ENCODE results near the gene HSPA12B. TPM values are rescaled to one million over a fixed set of nuclear protein-coding genes. Genes with fewer than 3 reads are reported as not detected.

HSPA12B gene
- total and polyA plus RNA-seq, 2 of the 13 experiments (the other 11 are each of a cell fraction or from before 2014, with no cell fraction given), result 0.01 TPM; not detected in 1

DNA sequence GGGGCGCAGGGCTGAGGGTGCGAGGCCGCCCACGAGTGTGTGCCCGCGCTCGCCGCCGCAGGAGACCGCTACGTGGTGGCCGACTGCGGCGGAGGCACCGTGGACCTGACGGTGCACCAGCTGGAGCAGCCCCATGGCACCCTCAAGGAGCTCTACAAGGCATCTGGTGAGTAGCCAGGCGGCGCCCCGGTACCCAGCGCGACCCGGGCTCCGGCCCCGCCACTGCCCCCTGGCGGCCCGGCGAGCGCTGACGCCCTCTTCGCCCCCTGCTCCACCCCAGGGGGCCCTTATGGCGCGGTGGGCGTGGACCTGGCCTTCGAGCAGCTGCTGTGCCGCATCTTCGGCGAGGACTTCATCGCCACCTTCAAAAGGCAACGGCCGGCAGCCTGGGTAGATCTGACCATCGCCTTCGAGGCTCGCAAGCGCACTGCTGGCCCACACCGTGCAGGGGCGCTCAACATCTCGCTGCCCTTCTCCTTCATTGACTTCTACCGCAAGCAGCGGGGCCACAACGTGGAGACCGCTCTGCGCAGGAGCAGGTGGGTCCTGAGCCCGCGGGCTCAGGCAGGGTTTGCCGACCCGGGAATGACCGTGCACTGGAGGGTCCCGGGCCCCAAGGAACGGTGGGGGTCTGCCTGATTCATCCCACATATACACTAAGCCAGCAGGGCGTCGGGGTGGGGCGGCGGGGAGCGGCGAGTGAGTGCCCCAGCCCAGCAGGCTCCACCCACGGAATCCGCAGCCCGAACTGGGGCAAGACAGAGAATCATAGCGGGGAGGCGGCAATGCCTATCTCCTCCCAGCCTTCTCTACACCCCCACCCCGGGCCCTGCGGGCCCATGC, 17.4 kb downstream of the HSPA12B start (continued):
- TF ChIP-seq, protein P1, sequence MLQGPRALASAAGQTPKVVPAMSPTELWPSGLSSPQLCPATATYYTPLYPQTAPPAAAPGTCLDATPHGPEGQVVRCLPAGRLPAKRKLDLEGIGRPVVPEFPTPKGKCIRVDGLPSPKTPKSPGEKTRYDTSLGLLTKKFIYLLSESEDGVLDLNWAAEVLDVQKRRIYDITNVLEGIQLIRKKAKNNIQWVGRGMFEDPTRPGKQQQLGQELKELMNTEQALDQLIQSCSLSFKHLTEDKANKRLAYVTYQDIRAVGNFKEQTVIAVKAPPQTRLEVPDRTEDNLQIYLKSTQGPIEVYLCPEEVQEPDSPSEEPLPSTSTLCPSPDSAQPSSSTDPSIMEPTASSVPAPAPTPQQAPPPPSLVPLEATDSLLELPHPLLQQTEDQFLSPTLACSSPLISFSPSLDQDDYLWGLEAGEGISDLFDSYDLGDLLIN (CRISPR knock-in tag; IDR thresholded peaks at IDR 0.05; ENCODE audit: borderline replicate concordance), result no peak
- TF ChIP-seq ZNF713 (CRISPR knock-in tag; IDR thresholded peaks at IDR 0.05) (no peak), ZMYM2 (CRISPR knock-in tag; IDR thresholded peaks at IDR 0.05) (no peak), NR1H2 (CRISPR knock-in tag; IDR thresholded peaks at IDR 0.05; ENCODE audit: borderline replicate concordance, low read depth) (0 out of 2 replicates have a peak, but pooled peaks have one; percentile 46), SMYD3 (CRISPR knock-in tag; IDR thresholded peaks at IDR 0.05) (no peak), KDM1A (CRISPR knock-in tag; IDR thresholded peaks at IDR 0.05) (no peak), YEATS4 (CRISPR knock-in tag; IDR thresholded peaks at IDR 0.05; ENCODE audit: borderline replicate concordance) (peak; percentile 61), MEIS2 (CRISPR knock-in tag; IDR thresholded peaks at IDR 0.05) (peak; percentile 79; the same call in 1 of the 2 replicates), ZNF598 (CRISPR knock-in tag; IDR thresholded peaks at IDR 0.05; ENCODE audit: borderline replicate concordance) (no peak), SCMH1 (CRISPR knock-in tag; IDR thresholded peaks at IDR 0.05; ENCODE audit: borderline replicate concordance) (no peak), JUNB (CRISPR knock-in tag; IDR thresholded peaks at IDR 0.05; ENCODE audit: borderline replicate concordance) (no peak), ZNF746 (CRISPR knock-in tag; IDR thresholded peaks at IDR 0.05) (no peak), FOSL1 (CRISPR knock-in tag; IDR thresholded peaks at IDR 0.05; ENCODE audit: borderline replicate concordance) (no peak), IRF2 (CRISPR knock-in tag; IDR thresholded peaks at IDR 0.05) (peak; percentile 38; the same call in 1 of the 2 replicates), DR1 (CRISPR knock-in tag; IDR thresholded peaks at IDR 0.05) (no peak; the same call in 1 of the 2 replicates), ZNF788 (CRISPR knock-in tag; IDR thresholded peaks at IDR 0.05; ENCODE audit: borderline replicate concordance) (peak; percentile 71; the same call in 1 of the 2 replicates), ZNF232 (CRISPR knock-in tag; IDR thresholded peaks at IDR 0.05; ENCODE audit: borderline replicate concordance) (peak; percentile 79; the same call in 1 of the 2 replicates), ZFP37 (CRISPR knock-in tag; IDR thresholded peaks at IDR 0.05; ENCODE audit: borderline replicate concordance) (0 out of 2 replicates have a peak, but pooled peaks have one; percentile 65), ZNF468 (CRISPR knock-in tag; IDR thresholded peaks at IDR 0.05) (peak; percentile 88; the same call in 1 of the 2 replicates), MIER2 (CRISPR knock-in tag; IDR thresholded peaks at IDR 0.05) (no peak), FOXC1 (CRISPR knock-in tag; IDR thresholded peaks at IDR 0.05; ENCODE audit: borderline replicate concordance) (no peak; the same call in 1 of the 2 replicates), ZNF501 (CRISPR knock-in tag; IDR thresholded peaks at IDR 0.05) (peak; percentile 87), TSC22D2 (CRISPR knock-in tag; IDR thresholded peaks at IDR 0.05; ENCODE audit: borderline replicate concordance) (no peak)
- TF ChIP-seq, protein P2, sequence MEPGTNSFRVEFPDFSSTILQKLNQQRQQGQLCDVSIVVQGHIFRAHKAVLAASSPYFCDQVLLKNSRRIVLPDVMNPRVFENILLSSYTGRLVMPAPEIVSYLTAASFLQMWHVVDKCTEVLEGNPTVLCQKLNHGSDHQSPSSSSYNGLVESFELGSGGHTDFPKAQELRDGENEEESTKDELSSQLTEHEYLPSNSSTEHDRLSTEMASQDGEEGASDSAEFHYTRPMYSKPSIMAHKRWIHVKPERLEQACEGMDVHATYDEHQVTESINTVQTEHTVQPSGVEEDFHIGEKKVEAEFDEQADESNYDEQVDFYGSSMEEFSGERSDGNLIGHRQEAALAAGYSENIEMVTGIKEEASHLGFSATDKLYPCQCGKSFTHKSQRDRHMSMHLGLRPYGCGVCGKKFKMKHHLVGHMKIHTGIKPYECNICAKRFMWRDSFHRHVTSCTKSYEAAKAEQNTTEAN (CRISPR knock-in tag; conservative IDR thresholded peaks at IDR 0.05), result 0 out of 2 replicates have a peak, but pooled peaks have one; percentile 56
- TF ChIP-seq, protein P3, sequence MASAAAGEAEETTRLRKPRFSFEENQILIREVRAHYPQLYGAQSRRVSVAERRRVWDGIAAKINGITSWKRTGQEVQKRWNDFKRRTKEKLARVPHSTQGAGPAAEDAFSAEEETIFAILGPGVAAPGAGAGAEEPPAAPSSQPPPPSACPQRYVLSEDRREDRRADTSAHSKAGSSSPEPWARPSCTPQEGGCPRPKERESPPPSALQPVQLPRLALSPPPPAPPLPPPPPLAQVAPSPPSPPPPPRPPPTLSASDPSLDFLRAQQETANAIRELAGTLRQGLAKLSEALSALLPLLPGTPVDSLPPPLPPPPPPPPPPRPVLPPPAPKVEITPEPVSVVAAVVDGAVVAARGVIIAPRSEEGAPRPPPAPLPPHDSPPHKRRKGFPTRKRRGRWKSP (CRISPR knock-in tag; IDR thresholded peaks at IDR 0.05), result no peak
- TF ChIP-seq, protein P4, sequence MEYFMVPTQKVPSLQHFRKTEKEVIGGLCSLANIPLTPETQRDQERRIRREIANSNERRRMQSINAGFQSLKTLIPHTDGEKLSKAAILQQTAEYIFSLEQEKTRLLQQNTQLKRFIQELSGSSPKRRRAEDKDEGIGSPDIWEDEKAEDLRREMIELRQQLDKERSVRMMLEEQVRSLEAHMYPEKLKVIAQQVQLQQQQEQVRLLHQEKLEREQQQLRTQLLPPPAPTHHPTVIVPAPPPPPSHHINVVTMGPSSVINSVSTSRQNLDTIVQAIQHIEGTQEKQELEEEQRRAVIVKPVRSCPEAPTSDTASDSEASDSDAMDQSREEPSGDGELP (IDR thresholded peaks at IDR 0.05; ENCODE audit: borderline replicate concordance, low read depth), result no peak

Data from HepG2 (cell line).